ENCODE results near the gene NFE2L2.
"Not testable (repeated sequence)": the region's sequence is repeated elsewhere in the genome, so short reads cannot be mapped to it uniquely, and the experiment has no call there.

Gene NFE2L2

DNA sequence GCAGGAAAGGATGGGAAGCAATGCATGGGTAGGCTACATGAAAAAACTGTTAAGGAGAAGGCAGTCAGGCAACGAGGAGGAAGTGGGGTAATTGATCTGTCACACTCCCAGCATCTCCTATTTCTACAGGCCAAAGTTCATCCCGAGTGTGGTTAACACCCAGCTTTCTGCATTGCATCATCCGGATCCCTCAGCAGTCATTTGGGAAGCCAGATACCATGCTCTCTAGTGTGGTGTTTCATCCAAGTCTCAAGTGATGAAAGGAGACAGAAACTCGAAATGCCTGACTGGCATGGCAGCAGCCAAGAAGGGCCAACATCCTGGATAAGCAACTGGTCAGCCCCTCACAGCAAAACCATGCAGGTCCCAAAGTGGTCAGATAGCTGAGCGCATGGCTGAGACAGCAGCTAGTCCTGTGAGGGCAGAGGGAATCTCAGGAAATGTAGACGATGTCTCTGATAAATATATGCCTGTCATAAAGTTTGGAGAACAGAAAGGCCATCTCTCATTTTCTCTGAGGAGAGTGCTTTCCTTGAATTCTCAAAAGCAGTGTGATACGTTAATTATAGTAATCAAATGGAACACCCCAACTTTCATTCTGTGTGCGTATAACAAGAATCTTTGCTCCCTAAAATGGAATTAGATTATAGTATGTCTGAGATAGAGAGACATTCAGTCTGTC is 76.8 kb downstream of the NFE2L2 start:
- TF ChIP-seq CTCF (IDR thresholded peaks at IDR 0.05; ENCODE audit: low read depth, low read length, missing control alignments): no peak
- DNase-seq (ENCODE audit: extremely low read depth, low read depth): no peak
- no peak overlapping the region for H3K4me3 ChIP-seq (replicated peaks; ENCODE audit: low read depth, low read length)

DNA sequence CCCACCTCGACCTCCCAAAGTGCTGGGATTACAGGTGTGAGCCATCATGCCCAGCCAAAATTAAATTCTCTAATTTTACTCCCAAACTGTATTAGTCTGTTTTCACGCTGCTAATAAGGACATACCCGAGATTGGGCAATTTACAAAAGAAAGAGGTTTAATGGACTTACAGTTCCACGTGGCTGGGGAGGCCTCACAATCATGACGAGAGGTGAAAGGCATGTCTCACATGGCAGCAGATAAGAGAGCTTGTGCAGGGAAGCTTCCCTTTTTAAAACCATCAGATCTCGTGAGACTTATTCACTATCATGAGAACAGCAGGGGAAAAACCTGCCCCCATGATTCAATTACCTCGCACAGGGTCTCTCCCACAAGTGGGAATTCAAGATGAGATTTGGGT is 78.5 kb downstream of the NFE2L2 start:
- not testable (repeated sequence) for DNase-seq (ENCODE audit: extremely low read depth, low read depth); H3K4me3 ChIP-seq (replicated peaks; ENCODE audit: low read depth, low read length)

DNA sequence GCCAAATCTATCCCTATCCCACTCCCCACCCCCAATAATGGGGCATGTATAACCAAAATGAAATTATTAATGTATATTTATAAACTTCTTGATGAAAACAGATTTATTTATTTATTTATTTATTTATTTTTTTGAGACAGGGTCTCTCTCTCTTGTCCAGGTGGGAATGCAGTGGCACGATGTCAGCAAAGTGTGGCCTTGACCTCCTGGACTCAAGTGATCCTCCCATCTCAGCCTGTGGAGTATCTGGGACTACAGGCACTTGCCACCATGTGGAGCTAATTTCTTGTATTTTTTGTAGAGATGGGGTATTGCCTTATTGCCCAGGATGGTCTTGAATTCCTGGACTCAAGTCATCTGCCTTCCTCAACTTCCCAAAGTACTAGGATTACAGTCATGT is 79.9 kb downstream of the NFE2L2 start:
- no peak overlapping the region for H3K4me3 ChIP-seq (replicated peaks; ENCODE audit: low read depth, low read length)
- DNase-seq (ENCODE audit: extremely low read depth, low read depth): no peak
- TF ChIP-seq CTCF (IDR thresholded peaks at IDR 0.05; ENCODE audit: low read depth, low read length, missing control alignments): no peak

- TF ChIP-seq CTCF (IDR thresholded peaks at IDR 0.05; ENCODE audit: low read depth, low read length, missing control alignments): no peak
- no peak for DNase-seq (ENCODE audit: extremely low read depth, low read depth)
- H3K4me3 ChIP-seq (replicated peaks; ENCODE audit: low read depth, low read length): no peak overlapping the region
Measured at GRCh38 chr2:177183860-177184259, 80.7 kb downstream of the NFE2L2 start.
